ENCODE data around the gene ATP6V0D1.

DNA sequence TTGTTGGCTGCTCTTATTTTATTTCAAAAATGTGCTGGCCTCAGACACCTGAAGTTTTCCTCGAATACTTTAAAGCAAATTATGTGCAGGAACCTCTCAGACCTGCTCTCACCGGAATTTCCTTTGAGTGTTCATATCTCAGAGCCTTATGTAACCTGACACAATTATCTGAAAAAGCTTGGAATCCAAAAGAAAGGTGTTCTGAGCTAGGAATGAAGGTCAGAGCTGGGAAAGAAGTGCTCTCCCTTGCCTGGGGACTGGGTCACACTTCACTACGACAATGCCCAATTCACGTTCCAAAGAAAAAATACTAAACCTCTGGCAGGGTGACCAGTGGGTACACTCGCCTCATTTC, 56.7 kb downstream of the ATP6V0D1 start:
- TF ChIP-seq, protein P1, sequence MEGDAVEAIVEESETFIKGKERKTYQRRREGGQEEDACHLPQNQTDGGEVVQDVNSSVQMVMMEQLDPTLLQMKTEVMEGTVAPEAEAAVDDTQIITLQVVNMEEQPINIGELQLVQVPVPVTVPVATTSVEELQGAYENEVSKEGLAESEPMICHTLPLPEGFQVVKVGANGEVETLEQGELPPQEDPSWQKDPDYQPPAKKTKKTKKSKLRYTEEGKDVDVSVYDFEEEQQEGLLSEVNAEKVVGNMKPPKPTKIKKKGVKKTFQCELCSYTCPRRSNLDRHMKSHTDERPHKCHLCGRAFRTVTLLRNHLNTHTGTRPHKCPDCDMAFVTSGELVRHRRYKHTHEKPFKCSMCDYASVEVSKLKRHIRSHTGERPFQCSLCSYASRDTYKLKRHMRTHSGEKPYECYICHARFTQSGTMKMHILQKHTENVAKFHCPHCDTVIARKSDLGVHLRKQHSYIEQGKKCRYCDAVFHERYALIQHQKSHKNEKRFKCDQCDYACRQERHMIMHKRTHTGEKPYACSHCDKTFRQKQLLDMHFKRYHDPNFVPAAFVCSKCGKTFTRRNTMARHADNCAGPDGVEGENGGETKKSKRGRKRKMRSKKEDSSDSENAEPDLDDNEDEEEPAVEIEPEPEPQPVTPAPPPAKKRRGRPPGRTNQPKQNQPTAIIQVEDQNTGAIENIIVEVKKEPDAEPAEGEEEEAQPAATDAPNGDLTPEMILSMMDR (conservative IDR thresholded peaks at IDR 0.05) = no peak
- no peak for TF ChIP-seq ZFX (IDR thresholded peaks at IDR 0.05)
